ENCODE data around the gene CDK2. TPM values are rescaled to one million over a fixed set of nuclear protein-coding genes. Genes with fewer than 3 reads are reported as not detected.

CDK2 gene
- total and polyA plus RNA-seq, 9 of the 15 experiments (the other 6 are each of a cell fraction or from before 2014, with no cell fraction given), result 17.4 to 213 (median 109) TPM

GRCh38 chr12:55966408-55967281, at the start of gene CDK2 (continued):
- TF ChIP-seq XRCC3 (IDR thresholded peaks at IDR 0.05) (no peak), TBP (optimal IDR thresholded peaks at IDR 0.05; ENCODE audit: low read depth, low read length) (peak; percentile 71), SMAD2 (IDR thresholded peaks at IDR 0.05; ENCODE audit: low read depth, low read length) (no peak), RFX1 (IDR thresholded peaks at IDR 0.05) (peak; percentile 54; the same call in 1 of the 2 replicates), KDM4B (IDR thresholded peaks at IDR 0.05; ENCODE audit: borderline replicate concordance in 2 of 2, low read depth in 1 of 2) (no peak), NFXL1 (CRISPR knock-in tag; IDR thresholded peaks at IDR 0.05) (no peak), ZNF445 (CRISPR knock-in tag; IDR thresholded peaks at IDR 0.05; ENCODE audit: low read depth) (no peak), ZNF507 (tag; conservative IDR thresholded peaks at IDR 0.05) (no peak), ZNF449 (CRISPR knock-in tag; IDR thresholded peaks at IDR 0.05) (no peak), CBX5 (IDR thresholded peaks at IDR 0.05; ENCODE audit: borderline replicate concordance, low read depth) (no peak), ZNF274 (IDR thresholded peaks at IDR 0.05; ENCODE audit: borderline replicate concordance, low read depth, low read length) (no peak), ILF3 (IDR thresholded peaks at IDR 0.05; ENCODE audit: borderline replicate concordance) (no peak), FOXP4 (CRISPR knock-in tag; IDR thresholded peaks at IDR 0.05; ENCODE audit: borderline replicate concordance) (no peak), ZBTB11 (CRISPR knock-in tag; IDR thresholded peaks at IDR 0.05) (peak in 1 of 3 experiments; percentile 74; a peak in 2 of 6 replicates), USF2 (CRISPR knock-in tag; IDR thresholded peaks at IDR 0.05) (peak; percentile 20; the same call in 1 of the 2 replicates), SFPQ (IDR thresholded peaks at IDR 0.05; ENCODE audit: low read depth, low read length) (no peak)
